GM21390 (cell line): ENCODE results near the gene AIPL1.

Source experiments
- ATAC-seq: cut with Tn5 transposase; IDR thresholded peaks from one replicate; pipeline ENCODE4 v1.9.1; 2021; ENCODE audit not compliant: unreplicated experiment

AIPL1 gene

DNA sequence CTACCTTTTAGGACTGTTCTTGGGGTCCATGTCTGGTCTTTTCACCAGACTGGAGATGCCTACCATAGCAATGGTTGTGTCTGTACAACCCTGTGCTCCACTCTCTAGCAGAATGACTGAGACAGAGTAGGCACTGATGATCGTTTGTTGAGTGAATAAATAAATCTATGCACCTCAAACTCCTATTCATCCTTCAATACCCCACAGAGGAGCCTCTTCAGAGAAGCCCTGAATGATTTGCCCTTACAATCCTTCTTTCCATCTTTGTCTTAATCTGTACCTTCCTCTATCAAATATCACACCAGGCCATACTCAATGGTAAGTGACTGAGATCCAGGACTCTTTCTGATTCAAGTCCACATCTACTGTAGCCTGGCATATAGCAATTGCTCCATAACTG, 32.6 kb upstream of the AIPL1 start:
- ATAC-seq = no peak

DNA sequence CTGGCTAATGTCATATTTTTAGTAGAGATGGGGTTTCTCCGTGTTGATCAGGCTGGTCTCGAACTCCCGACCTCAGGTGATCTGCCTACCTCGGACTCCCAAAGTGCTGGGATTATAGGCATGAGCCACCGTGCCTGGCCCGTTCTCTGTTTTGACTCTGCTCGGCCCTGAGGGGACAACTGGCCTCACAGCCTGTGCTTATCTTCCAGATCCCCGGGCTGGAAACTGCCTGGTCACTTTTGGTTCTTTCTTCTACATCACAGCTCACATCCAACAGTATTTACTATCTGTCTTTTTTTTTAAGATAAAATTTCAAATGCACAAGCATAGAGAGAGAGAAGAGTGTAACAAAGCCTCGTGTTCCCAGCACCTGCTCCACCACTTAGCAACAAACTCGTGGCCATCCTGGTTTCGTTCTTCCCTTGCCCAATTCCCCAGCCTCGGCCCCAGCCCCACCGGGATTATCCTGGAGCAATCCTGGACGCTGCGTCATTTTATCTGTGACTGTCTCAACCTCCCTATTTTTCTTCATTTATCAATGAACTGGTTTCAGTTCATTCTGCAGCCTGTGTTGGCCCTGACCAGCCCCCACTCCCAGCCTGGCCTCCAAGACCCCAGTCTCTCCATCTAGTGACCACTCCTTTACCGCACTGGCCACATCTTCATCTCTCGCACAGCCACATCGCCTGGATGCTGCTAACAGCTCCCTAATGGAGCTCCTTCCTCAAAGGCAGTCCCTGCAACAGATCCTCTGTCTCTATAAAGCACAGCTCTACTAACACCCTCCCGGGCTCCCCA, 30.5 kb upstream of the AIPL1 start:
- no peak for ATAC-seq

DNA sequence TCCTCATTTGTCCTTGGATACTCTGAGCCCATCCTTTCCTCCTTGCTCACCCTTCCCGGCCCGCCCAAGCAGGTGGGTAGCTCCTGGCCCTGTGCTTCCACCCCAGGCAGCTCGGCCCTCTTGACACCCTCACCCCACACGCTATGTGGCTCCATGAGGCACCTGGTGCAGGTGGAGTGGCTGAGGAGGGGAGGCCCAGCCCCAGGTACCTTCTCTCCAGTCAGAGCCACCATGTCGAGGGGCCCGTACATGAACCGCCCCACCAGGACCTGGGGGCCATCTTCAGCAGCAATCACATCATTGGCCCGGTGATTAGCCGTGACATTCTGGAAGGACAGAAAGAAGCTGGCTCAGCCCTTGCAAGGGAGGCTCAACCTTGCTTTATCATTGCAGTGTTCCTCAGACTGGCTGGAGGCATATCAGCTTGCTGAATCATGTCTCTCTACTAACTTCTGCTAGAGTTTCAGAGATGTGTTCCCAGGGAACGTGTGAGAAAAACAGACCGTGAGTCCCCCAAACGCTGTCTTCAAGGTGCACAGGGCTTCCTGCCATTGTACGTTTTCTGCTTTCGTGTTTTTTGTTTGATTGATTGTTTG, 29.6 kb upstream of the AIPL1 start:
- ATAC-seq = no peak

DNA sequence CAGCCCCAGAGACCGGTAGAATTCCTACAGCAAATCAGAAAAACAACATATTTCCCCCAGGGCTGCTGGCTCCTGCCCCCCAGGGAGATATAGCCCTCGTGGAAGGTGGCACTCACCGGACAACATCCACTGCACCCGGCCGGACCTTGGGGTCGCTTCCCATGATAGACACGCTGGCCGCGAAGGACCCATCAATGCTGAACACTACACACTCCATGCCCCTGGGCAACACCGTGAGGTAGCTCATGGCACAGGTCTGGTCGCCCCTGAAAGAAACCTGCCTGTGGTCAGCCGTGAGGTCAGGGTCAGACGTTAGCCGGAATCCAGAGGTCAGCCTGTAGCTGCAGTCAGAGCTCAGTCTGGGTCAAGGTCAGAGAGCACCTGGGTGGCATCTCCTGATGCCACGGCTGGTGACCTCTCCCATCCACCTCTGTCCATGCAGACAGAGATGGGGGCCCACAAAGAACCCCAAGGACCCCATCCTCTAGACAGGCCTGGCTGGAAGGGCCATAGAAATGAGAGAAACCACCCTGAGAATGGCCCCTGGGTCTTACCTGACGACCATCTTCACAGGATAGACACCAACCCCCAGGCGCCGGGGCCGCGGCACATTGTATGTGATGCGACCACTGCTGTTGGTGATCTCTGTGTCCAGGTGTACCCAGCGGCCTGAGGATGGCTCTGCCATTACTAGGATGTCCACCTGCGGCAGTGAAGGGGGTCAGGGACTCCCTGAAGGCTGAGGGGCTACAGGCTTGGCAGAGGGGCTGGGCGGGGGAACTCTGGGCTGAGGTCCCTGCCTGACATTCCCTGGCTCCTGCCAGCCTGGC, 28.9 kb upstream of the AIPL1 start:
- ATAC-seq = no peak

DNA sequence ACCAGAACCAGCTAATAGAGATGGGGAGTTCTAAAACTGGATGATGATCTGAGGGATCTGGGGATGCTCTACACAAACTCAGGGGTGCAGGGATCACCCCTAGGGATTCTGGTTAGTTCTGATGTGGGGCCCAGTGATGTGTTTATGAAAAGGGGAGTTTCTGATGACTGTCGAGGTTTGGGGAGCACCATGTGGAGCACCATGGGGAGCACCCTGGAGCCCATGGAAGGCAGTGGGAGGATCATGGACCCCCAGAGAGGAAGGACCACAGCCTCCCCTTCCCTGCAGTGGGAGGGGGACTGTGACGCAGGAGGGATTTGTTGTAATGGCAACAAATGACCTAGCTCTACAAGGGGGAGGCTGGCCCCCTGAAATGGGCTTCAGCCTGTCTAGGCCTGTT, 27.8 kb upstream of the AIPL1 start:
- ATAC-seq = no peak

DNA sequence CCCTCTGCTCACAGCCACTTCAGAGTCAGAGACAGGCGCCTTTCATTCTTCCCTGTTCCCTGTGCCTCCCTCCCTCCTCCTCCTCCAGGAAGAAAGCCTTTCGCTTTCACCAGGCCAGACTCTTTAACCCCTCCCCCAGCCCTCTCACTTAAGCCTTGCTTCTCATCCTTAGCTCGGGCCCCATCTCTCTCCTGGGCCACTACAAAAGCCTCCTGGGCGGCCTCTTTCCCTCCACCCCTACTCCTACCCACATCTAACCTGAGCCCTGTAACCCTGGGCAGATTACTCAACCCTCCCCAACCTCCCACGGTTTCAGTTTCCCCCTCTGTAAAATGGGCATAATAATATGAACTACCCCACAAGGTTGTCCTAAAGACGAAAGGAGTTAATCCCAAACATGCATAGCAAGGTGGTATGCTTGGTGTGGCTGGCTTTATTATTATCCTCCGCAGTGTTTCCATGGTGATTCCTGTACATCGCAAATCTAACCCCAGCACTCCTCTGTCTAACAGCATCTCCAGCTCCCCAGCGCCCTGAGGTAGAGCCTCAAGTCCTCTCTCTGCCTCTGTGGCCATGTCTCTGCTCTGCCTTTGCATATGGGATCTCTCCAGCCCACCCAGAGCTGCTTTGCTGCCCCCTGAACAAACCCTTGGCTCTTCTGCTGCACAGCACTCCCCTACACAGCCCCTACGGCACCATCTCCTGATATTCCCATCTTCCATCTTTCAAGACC, 27.0 kb upstream of the AIPL1 start:
- no peak for ATAC-seq

DNA sequence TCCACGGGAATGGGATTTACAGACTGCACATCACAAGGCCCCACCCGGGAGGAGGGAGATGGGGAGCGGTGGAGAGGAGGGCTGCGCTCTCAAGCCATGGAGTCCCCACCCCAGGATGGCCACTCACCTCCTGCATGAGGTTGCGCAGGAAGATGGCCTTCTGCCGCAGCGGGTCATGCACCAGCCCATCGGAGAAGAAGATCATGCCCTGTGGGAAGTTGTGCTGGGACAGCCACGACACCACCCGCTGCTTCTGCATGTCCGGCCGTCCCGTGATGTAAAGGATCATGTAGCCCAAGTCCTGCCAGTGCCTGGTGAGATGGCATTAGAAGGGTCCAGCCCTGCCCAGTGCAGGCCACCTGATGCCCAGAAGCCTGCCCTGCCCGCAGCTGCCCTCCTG, 26.3 kb upstream of the AIPL1 start:
- no peak for ATAC-seq

DNA sequence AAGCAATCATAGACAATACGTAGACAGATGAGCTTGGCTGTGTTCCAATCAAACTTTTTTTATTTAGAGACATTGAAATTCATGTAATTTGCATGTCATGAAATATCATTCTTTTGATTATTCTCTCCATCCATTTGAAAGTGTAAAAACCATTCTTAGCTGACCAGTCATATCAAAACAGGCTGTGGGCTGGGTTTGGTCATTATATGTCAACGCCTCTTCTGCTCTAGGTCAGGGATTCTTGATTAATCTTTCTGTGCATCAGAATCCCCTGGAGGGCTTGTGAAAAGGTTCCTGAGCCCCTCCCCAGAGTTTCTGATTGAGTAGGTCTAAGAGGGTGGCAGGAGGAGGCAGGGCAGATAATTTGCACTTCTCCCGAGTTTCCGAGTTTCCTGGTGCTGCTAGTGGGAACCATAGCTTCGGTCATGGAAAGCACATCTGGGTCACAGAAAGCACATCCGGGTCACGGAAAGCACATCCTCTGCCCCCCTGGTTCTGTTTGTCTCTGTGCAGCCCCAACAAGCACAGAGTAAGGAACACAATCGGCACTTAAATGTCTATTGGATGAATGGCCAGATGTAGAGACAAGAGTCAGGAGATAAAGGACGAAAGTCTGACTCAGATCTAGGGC, 25.7 kb upstream of the AIPL1 start:
- ATAC-seq = no peak

DNA sequence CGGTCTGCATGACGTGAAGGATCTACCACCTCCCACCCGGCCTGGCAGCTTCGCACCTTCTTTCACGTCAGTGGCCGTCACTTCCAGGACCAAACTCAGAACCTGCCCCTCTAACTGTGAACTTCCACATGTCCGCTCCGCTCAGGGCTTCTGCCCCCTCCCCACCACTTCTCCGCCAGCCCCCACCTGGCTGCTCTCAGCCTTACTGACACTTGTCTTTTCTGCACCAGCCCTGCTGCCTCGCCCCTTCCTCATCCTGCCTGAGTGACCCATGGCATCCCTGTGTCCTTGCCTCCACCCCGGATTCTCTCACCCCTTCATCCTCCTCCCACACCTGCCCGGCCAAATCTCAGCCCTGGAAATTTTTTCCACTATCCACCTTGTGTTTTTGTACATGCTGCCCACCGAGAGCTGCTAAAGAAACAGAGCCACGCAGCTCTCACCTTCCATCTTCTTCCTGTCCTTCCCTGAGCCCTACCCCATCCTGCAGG, 23.6 kb upstream of the AIPL1 start:
- no peak for ATAC-seq

DNA sequence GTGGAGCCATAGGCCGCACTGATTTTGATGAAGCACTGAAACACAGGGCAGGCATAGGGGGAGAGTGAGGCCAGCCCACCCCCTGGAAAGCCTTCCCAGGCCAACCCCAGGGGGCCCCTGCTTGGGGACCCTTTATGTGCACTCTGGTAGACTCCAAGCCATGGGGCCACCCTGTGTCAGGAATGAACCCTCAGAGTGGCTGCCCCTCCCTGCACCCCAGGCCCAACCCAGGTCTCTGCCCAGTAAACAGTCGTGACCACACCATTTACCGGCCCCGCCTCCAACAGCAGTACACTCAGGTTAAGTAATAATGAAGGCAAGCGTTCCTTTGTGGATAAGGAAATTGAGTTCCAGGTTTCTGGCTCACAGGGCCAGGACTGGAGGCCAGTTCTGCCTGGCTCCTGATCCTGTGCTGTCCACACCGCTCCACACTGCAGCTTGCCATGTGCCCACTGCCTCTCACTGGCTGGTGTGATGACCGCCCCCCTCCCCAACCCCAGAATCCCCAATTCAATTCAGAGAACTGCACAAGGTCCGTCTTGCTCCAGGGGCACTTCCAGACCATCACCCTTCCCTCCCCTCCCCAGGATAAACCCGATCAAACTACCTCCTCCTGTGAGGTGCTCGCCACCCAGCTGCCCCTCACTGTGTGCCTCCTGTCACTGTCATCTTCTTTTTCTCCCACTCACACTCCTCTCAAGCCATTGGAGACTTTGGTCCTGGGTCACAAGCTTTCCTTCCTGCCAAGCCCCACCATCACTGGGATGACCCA, 23.0 kb upstream of the AIPL1 start:
- ATAC-seq = no peak

DNA sequence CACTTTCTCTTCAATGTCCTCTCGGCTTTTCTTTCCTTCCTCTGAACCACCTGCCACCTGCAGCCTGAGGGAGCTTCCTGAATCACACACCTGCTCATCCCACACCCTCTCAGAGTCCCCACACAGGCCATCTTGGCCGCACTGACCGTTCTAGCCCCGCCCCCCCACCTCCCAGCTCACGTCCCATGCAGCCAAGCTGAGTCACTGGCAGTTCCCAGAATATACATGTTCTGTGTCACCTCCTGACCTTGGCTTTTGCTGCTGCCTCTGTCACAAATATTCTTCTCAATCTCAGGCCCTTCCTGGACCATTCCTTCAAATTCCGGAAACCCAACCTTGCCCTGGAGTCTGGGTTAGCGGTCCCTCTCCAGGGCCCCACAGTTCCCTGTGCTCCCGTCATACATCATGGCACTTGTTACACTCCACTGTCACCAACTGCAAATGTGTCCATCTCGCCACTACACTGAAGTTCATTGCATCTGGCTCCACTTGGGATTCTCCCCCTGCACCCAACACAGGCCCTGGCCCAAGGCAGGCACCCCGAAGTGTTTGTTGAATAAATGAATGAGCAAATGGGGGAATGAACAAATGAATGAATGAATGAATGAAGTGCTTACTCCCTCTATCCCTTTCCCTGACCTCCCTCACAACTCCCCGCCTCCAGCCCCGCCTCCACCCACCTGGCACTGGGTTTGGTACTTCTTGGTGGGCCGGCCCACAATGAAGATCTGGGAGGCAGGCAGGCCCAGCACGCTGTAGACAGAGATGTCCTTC, 22.2 kb upstream of the AIPL1 start:
- ATAC-seq = no peak

DNA sequence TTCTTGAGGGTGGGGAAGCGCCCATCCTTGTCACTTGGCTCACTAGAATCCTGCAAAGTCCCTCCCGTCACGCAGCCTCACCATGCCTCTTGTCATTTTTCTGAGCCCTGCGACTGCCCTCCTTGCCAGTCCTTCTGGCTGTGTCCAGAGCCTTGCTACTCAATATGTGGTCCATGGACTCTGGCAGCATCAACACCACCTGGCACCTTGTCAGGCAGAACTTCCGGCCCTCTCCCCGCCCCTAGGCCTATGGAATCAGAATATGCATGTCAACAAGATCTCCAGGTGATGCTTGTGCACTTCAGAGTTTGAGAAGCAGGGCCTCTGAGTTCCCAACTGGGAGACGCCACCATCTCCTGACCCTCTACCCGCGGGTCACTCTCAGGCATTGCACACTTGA, 21.4 kb upstream of the AIPL1 start:
- ATAC-seq = no peak

DNA sequence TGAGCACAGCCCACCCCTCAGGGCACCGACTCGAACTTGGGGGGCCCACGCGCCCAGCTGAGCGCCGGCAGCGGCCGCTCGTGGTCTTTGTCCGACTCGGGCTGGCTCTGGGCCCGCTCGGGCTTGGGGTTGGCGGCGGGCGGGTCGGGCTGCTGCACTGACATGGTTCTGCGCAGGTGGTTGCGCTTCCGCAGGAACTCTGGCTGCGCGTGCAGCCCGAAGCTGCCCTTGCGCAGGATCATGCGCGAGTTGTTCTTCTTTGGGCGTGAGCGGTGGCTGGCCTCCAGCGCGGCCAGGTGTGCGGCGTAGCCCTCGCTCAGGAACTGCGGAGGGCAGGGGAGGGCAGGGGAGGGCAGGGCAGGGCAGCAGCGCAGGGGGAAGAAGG, 20.4 kb upstream of the AIPL1 start:
- ATAC-seq = no peak

DNA sequence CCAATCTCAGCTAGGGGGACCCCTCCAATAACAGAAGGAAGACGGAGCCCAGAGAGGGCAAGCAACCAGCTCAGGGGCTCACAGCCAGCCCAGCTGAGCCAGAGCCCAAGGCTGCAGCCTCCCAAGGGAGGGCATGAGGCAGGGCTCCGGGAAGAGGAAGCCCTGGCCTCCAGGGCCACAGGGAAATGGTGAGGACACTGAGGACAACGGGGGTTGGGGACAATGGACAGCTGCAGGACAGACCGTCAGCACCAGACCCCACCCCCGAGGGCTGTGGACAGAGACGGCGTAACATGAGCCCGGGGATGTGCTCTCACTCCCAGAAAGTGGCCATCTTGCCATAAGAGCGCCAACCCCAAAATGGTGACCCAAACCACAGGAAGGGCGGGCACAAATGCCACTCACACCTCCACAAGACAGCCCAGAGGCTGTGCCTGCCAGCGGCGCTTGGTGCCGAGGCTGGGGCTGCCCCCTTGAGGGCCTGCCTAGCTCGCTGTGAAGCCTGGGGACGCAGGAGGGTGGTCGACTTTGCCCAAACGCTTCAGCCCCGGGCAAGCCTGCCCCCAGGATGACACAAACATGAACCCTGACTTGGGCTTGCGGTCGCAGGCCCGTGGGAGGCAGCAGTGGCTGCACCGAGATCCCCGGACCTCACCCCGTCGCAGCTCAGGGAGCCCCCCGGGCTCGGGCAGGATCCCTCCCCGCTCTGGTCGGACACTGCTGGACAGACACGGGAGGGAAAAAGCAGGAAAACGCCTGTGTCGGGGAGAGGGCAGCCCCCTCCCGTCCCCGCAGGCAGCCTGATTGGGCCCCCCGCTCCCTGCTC, 19.8 kb upstream of the AIPL1 start:
- no peak for ATAC-seq

DNA sequence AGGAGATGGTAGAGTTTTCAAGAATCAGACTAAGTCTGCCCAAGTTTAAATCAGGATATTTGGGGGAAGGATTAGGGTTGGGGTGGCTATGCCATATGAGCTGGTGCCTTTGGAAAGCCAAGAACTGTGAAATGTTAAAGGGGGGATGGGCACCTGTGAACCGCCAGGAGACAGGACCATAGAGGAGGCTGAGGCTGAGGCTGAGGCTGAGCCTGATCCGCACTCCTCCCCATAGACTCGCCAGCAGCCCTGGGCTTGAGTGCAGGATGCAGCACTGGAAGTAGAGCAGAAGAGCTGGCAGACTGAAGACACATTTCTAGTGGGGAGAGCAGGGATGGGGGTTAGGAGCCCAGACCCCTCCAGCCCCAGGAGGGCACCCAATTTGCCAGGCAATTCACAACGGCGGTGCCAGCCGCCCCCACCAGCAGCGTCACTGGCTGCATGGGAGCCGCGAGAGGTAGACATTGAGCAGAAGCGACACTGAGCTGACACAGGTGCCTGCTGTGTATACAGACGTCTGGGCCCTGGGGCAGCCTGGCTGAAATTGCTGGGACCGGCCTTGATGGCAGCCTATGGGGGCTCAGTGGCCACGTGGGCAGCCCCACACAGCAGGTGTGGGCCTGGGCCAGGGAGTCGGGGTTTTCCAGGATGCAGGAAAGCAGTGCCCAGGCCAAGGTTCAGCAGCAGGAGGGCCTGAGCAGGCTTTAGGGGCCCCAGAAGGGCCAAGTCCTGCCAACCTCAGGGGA, 18.5 kb upstream of the AIPL1 start:
- no peak for ATAC-seq

DNA sequence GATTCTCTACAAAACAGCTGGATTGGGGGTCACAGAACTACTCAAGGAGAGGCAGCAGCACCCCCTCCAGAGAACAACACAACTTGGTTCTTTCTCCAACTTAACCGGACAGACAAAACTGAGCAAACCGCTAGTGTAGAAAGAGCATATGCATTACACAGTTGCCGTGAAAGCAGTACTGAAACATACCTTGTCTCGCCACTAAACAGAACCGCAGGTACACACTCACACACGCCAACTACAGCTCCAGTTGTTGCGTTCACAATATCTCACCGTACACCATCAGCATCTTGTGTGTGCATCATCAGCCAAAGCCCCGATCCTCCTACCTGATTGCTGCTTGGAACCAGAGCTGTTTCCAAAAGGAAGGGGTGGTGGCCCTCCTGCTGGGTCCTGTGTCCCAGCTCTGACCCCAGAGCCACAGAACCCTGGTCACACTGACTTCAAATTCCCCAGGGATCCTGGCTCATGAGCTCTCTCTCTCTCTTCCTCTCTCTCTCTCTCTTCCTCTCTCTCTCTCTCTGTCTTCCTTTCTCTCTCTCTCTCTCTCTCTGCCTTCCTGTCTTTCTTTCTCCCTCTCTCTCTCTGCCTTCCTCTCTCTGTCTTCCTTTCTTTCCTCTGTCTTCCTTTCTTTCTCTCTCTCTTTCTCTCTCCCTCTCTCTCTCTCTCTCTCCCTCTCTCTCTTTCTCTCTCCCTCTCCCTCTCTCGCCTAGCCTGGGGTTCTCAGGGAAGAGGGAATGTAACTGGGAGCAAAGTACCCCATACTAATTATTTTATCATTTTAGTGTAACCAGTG, 17.7 kb upstream of the AIPL1 start:
- no peak for ATAC-seq
